GM23338 (cell line): Measurements from ENCODE around the gene COL24A1. TPM values are rescaled to one million over a fixed set of nuclear protein-coding genes. Genes with fewer than 3 reads are reported as not detected.

Source experiments
- ATAC-seq: fragments of 200-7000 bp; cut with Tn5 transposase; 3 replicates; pipeline ENCODE4 v1.9.1; 2020
- DNase-seq: peaks from one replicate; pipeline ENCODE4 v3.0.0-alpha.2; 2015; ENCODE audit warnings: low spot score
- H2AFZ ChIP-seq: fragments of 200-600 bp; sonication (generic); 2 replicates; pipeline ENCODE4 v1.8.0; 2016; ENCODE audit warnings: antibody characterized with exemption, mild to moderate bottlenecking, moderate library complexity
- H3F3A ChIP-seq: fragments of 200-600 bp; sonication (generic); replicated peaks from 2 replicates; pipeline ENCODE4 v1.8.0; 2017; ENCODE audit warnings: antibody characterized with exemption, mixed run types, low read depth
- H3K27ac ChIP-seq: fragments of 200-600 bp; sonication (generic); 2 replicates; pipeline ENCODE4 v1.6.1; 2016; ENCODE audit warnings: low read depth
- H3K27me3 ChIP-seq: fragments of 200-600 bp; sonication (generic); 2 replicates; pipeline ENCODE4 v1.8.0; 2016; ENCODE audit warnings: mild to moderate bottlenecking, mixed run types, moderate library complexity; ENCODE audit not compliant: insufficient read depth
- H3K36me3 ChIP-seq: fragments of 200-600 bp; sonication (generic); 2 replicates; pipeline ENCODE4 v1.8.0; 2016; ENCODE audit warnings: mild to moderate bottlenecking; ENCODE audit not compliant: insufficient read depth
- H3K4me1 ChIP-seq: fragments of 200-600 bp; sonication (generic); 2 replicates; pipeline ENCODE4 v1.8.0; 2016; ENCODE audit warnings: mild to moderate bottlenecking, moderate library complexity; ENCODE audit not compliant: insufficient read depth
- H3K4me2 ChIP-seq: fragments of 200-600 bp; sonication (generic); 2 replicates; pipeline ENCODE4 v1.7.1; 2017; ENCODE audit warnings: mixed run types
- H3K4me3 ChIP-seq: fragments of 200-600 bp; sonication (generic); 2 replicates; pipeline ENCODE4 v1.6.1; 2016; ENCODE audit warnings: mixed run types
- H3K79me2 ChIP-seq: fragments of 200-600 bp; sonication (generic); replicated peaks from 2 replicates; pipeline ENCODE4 v1.8.0; 2017; ENCODE audit warnings: mild to moderate bottlenecking; ENCODE audit not compliant: insufficient read depth
- H3K9me2 ChIP-seq: fragments of 200-600 bp; sonication (generic); 2 replicates; pipeline ENCODE4 v1.8.0; 2017; ENCODE audit not compliant: insufficient read depth
- H4K20me1 ChIP-seq: fragments of 200-600 bp; sonication (generic); replicated peaks from 2 replicates; pipeline ENCODE4 v1.8.0; 2017; ENCODE audit warnings: mild to moderate bottlenecking; ENCODE audit not compliant: insufficient read depth
- H3K27ac Mint-ChIP-seq: 2 replicates; pipeline ENCODE4 v1.8.0; 2020; ENCODE audit warnings: inconsistent platforms, mild to moderate bottlenecking, moderate library complexity, mixed read lengths
- H3K27me3 Mint-ChIP-seq: 3 replicates; pipeline ENCODE4 v1.8.0; 2022; ENCODE audit warnings: low read depth, mild to moderate bottlenecking, moderate library complexity, mixed read lengths, inconsistent platforms; ENCODE audit not compliant: insufficient read depth, poor library complexity
- H3K36me3 Mint-ChIP-seq: 3 replicates; pipeline ENCODE4 v1.8.0; 2021; ENCODE audit warnings: low read depth, mild to moderate bottlenecking, inconsistent platforms, moderate library complexity, mixed read lengths
- H3K4me1 Mint-ChIP-seq: 3 replicates; pipeline ENCODE4 v1.8.0; 2020; ENCODE audit warnings: mild to moderate bottlenecking, inconsistent platforms, mixed read lengths
- H3K4me3 Mint-ChIP-seq: 3 replicates; pipeline ENCODE4 v1.8.0; 2021; ENCODE audit warnings: moderate library complexity, mild to moderate bottlenecking, inconsistent platforms, mixed read lengths
- H3K9me3 Mint-ChIP-seq: 3 replicates; pipeline ENCODE4 v1.8.0; 2020; ENCODE audit warnings: moderate library complexity, mild to moderate bottlenecking, inconsistent platforms, mixed read lengths
- CREB1 ChIP-seq: fragments of 250-450 bp; sonication (Bioruptor Pico); IDR thresholded peaks from 2 replicates; pipeline ENCODE4 v1.5.0; 2020; ENCODE audit warnings: low read depth, mild to moderate bottlenecking, moderate library complexity
- EZH2 ChIP-seq: fragments of 200-600 bp; sonication (generic); IDR thresholded peaks from one replicate; pipeline ENCODE4 v1.8.0; 2017; ENCODE audit warnings: antibody characterized with exemption, mild to moderate bottlenecking, low read depth; ENCODE audit not compliant: unreplicated experiment
- EZH2phosphoT487 ChIP-seq: fragments of 200-600 bp; sonication (generic); IDR thresholded peaks from one replicate; pipeline ENCODE4 v1.8.1; 2018; ENCODE audit warnings: antibody characterized with exemption; ENCODE audit not compliant: unreplicated experiment
- NANOG ChIP-seq: IDR thresholded peaks from 2 replicates; pipeline ENCODE4 v1.6.1; 2016; ENCODE audit warnings: antibody characterized with exemption, borderline replicate concordance
- POLR2AphosphoS5 ChIP-seq: IDR thresholded peaks from 2 replicates; pipeline ENCODE4 v1.6.1; 2016; ENCODE audit warnings: antibody characterized with exemption, low read depth
- polyA plus RNA-seq: library from polyadenylated mRNA; unstranded; fragments of >200 nt; fragmentation: Nextera tagmentation; extraction: Ambion mirVana; gene quantifications from 2 replicates; pipeline ENCODE4 v1.2.1, GENCODE V29; 2016
- total RNA-seq: library from RNA; depleted of rRNA; stranded (reverse); fragments of >200 nt; shearing (Covaris generic); gene quantifications from 2 replicates; pipeline ENCODE4 v1.2.3, GENCODE V29; 2014
- TF ChIP-seq, protein P1 (sequence below), 2 experiments: fragments of 200-600 bp in 1 of 2; sonication (generic) in 1 of 2; conservative IDR thresholded peaks; 2 replicates each; pipeline versions ENCODE4 v1.5.1 to v1.6.1; 2016 to 2017; ENCODE audit warnings: antibody characterized with exemption in 2 of 2, low read depth in 2 of 2, mild to moderate bottlenecking in 2 of 2, moderate library complexity in 1 of 2
- TF ChIP-seq, protein P2 (sequence below): IDR thresholded peaks from one replicate; pipeline ENCODE4 v1.6.1; 2018; ENCODE audit warnings: antibody characterized with exemption; ENCODE audit not compliant: unreplicated experiment
- TF ChIP-seq, protein P3 (sequence below): IDR thresholded peaks from 2 replicates; pipeline ENCODE4 v1.6.1; 2016; ENCODE audit warnings: antibody characterized with exemption
- TF ChIP-seq, protein P4 (sequence below): fragments of 250-450 bp; sonication (Bioruptor Pico); IDR thresholded peaks from 2 replicates; pipeline ENCODE4 v1.5.0; 2020; ENCODE audit warnings: mild to moderate bottlenecking, moderate library complexity

The COL24A1 gene
- total and polyA plus RNA-seq, 2 experiments from 2014 or later, result 1.2 to 2.1 TPM

DNA sequence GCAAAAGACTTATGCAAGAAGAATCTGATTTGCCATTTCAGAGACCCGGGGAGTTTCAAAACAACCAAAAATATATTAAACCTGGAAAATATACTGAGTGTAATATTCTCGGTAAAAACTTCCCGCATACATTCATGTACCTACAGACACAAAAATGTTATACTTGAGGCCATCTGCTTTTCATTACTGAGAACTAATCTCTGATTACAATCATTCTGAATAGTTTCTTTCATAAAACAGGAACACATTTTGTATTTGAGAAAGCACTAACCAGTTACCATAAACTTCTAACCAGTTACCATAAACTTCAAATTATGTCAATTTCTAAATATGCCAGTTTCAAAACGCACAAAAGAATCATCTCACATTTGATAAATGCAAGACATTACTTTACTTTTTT lies 456.1 kb downstream of the COL24A1 start (continued):
- TF ChIP-seq, protein P1, sequence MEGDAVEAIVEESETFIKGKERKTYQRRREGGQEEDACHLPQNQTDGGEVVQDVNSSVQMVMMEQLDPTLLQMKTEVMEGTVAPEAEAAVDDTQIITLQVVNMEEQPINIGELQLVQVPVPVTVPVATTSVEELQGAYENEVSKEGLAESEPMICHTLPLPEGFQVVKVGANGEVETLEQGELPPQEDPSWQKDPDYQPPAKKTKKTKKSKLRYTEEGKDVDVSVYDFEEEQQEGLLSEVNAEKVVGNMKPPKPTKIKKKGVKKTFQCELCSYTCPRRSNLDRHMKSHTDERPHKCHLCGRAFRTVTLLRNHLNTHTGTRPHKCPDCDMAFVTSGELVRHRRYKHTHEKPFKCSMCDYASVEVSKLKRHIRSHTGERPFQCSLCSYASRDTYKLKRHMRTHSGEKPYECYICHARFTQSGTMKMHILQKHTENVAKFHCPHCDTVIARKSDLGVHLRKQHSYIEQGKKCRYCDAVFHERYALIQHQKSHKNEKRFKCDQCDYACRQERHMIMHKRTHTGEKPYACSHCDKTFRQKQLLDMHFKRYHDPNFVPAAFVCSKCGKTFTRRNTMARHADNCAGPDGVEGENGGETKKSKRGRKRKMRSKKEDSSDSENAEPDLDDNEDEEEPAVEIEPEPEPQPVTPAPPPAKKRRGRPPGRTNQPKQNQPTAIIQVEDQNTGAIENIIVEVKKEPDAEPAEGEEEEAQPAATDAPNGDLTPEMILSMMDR (conservative IDR thresholded peaks at IDR 0.05; ENCODE audit: low read depth in 2 of 2), result no peak
- TF ChIP-seq, protein P2, sequence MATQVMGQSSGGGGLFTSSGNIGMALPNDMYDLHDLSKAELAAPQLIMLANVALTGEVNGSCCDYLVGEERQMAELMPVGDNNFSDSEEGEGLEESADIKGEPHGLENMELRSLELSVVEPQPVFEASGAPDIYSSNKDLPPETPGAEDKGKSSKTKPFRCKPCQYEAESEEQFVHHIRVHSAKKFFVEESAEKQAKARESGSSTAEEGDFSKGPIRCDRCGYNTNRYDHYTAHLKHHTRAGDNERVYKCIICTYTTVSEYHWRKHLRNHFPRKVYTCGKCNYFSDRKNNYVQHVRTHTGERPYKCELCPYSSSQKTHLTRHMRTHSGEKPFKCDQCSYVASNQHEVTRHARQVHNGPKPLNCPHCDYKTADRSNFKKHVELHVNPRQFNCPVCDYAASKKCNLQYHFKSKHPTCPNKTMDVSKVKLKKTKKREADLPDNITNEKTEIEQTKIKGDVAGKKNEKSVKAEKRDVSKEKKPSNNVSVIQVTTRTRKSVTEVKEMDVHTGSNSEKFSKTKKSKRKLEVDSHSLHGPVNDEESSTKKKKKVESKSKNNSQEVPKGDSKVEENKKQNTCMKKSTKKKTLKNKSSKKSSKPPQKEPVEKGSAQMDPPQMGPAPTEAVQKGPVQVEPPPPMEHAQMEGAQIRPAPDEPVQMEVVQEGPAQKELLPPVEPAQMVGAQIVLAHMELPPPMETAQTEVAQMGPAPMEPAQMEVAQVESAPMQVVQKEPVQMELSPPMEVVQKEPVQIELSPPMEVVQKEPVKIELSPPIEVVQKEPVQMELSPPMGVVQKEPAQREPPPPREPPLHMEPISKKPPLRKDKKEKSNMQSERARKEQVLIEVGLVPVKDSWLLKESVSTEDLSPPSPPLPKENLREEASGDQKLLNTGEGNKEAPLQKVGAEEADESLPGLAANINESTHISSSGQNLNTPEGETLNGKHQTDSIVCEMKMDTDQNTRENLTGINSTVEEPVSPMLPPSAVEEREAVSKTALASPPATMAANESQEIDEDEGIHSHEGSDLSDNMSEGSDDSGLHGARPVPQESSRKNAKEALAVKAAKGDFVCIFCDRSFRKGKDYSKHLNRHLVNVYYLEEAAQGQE, result no peak
- TF ChIP-seq EZH2phosphoT487 (no peak), NANOG (no peak)

DNA sequence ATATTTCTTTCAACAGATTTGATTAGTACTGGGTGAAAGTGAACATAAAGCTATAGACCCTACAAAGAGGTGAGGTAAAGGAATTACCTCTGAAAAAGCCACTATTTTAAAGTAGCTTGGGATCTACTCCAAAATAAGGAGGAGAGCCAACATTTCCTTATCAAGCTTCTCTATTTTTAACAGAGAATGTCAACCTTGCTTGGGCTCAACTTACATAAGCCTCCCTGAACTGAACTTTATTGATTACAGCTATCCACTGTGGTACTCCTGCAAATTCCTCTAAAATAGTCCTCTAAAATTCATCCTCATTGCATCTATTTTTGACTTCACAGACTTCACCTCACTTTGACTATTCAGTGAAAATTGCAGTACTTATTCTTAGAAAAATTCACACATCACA lies 458.7 kb downstream of the COL24A1 start:
- Histone ChIP-seq H4K20me1 (no peaks in the 10 kb centered on the region), H3K79me2 (peaks cover 27% of the 10 kb centered on the region), H2AFZ (no peak overlapping the region), H3K4me1 (no peaks in the 10 kb centered on the region), H3K27ac (no peak overlapping the region), H3K4me2 (no peak overlapping the region), H3K9me2 (no peaks in the 10 kb centered on the region), H3K27me3 (no peaks in the 10 kb centered on the region), H3F3A (no peaks in the 10 kb centered on the region), H3K36me3 (no peaks in the 10 kb centered on the region; the same call in 1 of the 2 replicates), H3K4me3 (no peak overlapping the region)
- H3K27ac Mint-ChIP-seq, result no peak overlapping the region
- ATAC-seq (no peak), DNase-seq (no peak)
- H3K4me3 Mint-ChIP-seq, result no peak overlapping the region
- no peaks in the 10 kb centered on the region for H3K9me3 Mint-ChIP-seq
- H3K36me3 Mint-ChIP-seq, result peaks cover 43% of the 10 kb centered on the region; the same call in 2 of the 3 replicates
- H3K27me3 Mint-ChIP-seq, result no peaks in the 10 kb centered on the region
- H3K4me1 Mint-ChIP-seq, result no peaks in the 10 kb centered on the region
- TF ChIP-seq, protein P3, sequence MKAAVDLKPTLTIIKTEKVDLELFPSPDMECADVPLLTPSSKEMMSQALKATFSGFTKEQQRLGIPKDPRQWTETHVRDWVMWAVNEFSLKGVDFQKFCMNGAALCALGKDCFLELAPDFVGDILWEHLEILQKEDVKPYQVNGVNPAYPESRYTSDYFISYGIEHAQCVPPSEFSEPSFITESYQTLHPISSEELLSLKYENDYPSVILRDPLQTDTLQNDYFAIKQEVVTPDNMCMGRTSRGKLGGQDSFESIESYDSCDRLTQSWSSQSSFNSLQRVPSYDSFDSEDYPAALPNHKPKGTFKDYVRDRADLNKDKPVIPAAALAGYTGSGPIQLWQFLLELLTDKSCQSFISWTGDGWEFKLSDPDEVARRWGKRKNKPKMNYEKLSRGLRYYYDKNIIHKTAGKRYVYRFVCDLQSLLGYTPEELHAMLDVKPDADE, result no peak
- TF ChIP-seq EZH2 (no peak), POLR2AphosphoS5 (no peak), NANOG (no peak), CREB1 (no peak), EZH2phosphoT487 (no peak)
- TF ChIP-seq, protein P4, sequence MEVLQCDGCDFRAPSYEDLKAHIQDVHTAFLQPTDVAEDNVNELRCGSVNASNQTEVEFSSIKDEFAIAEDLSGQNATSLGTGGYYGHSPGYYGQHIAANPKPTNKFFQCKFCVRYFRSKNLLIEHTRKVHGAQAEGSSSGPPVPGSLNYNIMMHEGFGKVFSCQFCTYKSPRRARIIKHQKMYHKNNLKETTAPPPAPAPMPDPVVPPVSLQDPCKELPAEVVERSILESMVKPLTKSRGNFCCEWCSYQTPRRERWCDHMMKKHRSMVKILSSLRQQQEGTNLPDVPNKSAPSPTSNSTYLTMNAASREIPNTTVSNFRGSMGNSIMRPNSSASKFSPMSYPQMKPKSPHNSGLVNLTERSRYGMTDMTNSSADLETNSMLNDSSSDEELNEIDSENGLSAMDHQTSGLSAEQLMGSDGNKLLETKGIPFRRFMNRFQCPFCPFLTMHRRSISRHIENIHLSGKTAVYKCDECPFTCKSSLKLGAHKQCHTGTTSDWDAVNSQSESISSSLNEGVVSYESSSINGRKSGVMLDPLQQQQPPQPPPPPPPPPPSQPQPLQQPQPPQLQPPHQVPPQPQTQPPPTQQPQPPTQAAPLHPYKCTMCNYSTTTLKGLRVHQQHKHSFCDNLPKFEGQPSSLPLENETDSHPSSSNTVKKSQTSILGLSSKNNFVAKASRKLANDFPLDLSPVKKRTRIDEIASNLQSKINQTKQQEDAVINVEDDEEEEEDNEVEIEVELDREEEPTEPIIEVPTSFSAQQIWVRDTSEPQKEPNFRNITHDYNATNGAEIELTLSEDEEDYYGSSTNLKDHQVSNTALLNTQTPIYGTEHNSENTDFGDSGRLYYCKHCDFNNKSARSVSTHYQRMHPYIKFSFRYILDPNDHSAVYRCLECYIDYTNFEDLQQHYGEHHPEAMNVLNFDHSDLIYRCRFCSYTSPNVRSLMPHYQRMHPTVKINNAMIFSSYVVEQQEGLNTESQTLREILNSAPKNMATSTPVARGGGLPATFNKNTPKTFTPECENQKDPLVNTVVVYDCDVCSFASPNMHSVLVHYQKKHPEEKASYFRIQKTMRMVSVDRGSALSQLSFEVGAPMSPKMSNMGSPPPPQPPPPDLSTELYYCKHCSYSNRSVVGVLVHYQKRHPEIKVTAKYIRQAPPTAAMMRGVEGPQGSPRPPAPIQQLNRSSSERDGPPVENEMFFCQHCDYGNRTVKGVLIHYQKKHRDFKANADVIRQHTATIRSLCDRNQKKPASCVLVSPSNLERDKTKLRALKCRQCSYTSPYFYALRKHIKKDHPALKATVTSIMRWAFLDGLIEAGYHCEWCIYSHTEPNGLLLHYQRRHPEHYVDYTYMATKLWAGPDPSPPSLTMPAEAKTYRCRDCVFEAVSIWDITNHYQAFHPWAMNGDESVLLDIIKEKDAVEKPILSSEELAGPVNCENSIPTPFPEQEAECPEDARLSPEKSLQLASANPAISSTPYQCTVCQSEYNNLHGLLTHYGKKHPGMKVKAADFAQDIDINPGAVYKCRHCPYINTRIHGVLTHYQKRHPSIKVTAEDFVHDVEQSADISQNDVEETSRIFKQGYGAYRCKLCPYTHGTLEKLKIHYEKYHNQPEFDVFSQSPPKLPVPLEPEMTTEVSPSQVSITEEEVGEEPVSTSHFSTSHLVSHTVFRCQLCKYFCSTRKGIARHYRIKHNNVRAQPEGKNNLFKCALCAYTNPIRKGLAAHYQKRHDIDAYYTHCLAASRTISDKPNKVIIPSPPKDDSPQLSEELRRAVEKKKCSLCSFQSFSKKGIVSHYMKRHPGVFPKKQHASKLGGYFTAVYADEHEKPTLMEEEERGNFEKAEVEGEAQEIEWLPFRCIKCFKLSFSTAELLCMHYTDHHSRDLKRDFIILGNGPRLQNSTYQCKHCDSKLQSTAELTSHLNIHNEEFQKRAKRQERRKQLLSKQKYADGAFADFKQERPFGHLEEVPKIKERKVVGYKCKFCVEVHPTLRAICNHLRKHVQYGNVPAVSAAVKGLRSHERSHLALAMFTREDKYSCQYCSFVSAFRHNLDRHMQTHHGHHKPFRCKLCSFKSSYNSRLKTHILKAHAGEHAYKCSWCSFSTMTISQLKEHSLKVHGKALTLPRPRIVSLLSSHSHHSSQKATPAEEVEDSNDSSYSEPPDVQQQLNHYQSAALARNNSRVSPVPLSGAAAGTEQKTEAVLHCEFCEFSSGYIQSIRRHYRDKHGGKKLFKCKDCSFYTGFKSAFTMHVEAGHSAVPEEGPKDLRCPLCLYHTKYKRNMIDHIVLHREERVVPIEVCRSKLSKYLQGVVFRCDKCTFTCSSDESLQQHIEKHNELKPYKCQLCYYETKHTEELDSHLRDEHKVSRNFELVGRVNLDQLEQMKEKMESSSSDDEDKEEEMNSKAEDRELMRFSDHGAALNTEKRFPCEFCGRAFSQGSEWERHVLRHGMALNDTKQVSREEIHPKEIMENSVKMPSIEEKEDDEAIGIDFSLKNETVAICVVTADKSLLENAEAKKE (CRISPR knock-in tag), result no peak
